ENCODE measurements around the gene SETBP1. TPM values are rescaled to one million over a fixed set of nuclear protein-coding genes. Genes with fewer than 3 reads are reported as not detected.

Gene SETBP1
- total RNA-seq, 4 donors from 2014 or later, result 16.2 to 33.6 (median 24.4) TPM

DNA sequence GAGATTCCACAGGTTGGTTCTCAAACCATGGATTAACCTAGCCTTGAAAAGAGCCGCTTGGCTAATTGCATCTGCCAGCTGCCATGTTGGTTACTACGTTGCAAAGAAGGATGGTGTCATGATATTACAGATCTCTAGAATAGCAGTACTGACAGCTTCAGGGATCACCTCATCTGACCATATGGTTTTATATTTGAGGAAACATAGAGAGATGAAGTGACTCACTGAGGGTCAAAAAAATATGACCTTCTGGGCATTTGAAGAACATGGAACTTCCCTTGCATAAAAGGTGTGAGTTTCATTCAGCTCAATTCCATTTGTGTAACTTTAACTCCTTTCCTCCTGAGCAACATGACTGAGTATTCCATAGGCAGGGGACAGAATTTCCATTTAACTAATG is 242.3 kb downstream of the SETBP1 start:
- in situ Hi-C loops (cut with MboI; ENCODE audit: low pct_ligation_motif_present in 1 of 4, low pct_unique_long_range_greater_than_20kb in 1 of 4, low sequenced_read_pairs in 3 of 4) (loop anchor here in 1 of 4 donors (25.0 kb wide), 1 partner anchor 289 kb away; no protein-coding TSS in a partner anchor), intact Hi-C loops (cut with DNase I; ENCODE audit: low total_unique reads) (no loop called here)
- TF ChIP-seq, protein P1, sequence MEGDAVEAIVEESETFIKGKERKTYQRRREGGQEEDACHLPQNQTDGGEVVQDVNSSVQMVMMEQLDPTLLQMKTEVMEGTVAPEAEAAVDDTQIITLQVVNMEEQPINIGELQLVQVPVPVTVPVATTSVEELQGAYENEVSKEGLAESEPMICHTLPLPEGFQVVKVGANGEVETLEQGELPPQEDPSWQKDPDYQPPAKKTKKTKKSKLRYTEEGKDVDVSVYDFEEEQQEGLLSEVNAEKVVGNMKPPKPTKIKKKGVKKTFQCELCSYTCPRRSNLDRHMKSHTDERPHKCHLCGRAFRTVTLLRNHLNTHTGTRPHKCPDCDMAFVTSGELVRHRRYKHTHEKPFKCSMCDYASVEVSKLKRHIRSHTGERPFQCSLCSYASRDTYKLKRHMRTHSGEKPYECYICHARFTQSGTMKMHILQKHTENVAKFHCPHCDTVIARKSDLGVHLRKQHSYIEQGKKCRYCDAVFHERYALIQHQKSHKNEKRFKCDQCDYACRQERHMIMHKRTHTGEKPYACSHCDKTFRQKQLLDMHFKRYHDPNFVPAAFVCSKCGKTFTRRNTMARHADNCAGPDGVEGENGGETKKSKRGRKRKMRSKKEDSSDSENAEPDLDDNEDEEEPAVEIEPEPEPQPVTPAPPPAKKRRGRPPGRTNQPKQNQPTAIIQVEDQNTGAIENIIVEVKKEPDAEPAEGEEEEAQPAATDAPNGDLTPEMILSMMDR (IDR thresholded peaks at IDR 0.05), result no peak
- TF ChIP-seq EP300 (IDR thresholded peaks at IDR 0.05; ENCODE audit: low read depth) (no peak), POLR2A (IDR thresholded peaks at IDR 0.05) (no peak), POLR2AphosphoS5 (IDR thresholded peaks at IDR 0.05) (no peak)
- no peaks in the 10 kb centered on the region for H3K9me3 ChIP-seq
- no peaks in the 10 kb centered on the region for H3K36me3 ChIP-seq
- 91% methylated on average over 2 of the region's 2 CpGs; no CpG with 5 or more reads in 1 of the 2 donors for WGBS, 2 donors (ENCODE audit: low coverage in 1 of 2)
- no peak overlapping the region for H3K4me3 ChIP-seq
- peaks cover 2 to 11% (median 5%) of the 10 kb centered on the region in 4 donors for H3K4me1 ChIP-seq
- no peak for DNase-seq
- H3K27me3 ChIP-seq, result no peaks in the 10 kb centered on the region
- H3K27ac ChIP-seq, result no peak overlapping the region

GRCh38 chr18:44924785-44925499 is 244.3 kb downstream of the SETBP1 start:
- in situ Hi-C loops (cut with MboI; ENCODE audit: low pct_ligation_motif_present in 1 of 4, low pct_unique_long_range_greater_than_20kb in 1 of 4, low sequenced_read_pairs in 3 of 4) (loop anchor here in 1 of 4 donors (25.0 kb wide), 1 partner anchor 287 kb away; no protein-coding TSS in a partner anchor), intact Hi-C loops (cut with DNase I; ENCODE audit: low total_unique reads) (no loop called here)
- no peak overlapping the region for H3K4me3 ChIP-seq
- H3K36me3 ChIP-seq, result no peaks in the 10 kb centered on the region
- H3K27me3 ChIP-seq, result no peaks in the 10 kb centered on the region
- H3K27ac ChIP-seq, result peak overlapping the region in 1 of 4 donors; percentile 31
- peaks cover 0 to 7% (median 2%) of the 10 kb centered on the region in 4 donors for H3K4me1 ChIP-seq
- TF ChIP-seq EP300 (IDR thresholded peaks at IDR 0.05; ENCODE audit: low read depth) (no peak), POLR2A (IDR thresholded peaks at IDR 0.05) (no peak), POLR2AphosphoS5 (IDR thresholded peaks at IDR 0.05) (no peak)
- TF ChIP-seq, protein P1 (IDR thresholded peaks at IDR 0.05), result no peak
- DNase-seq, result no peak
- no peaks in the 10 kb centered on the region for H3K9me3 ChIP-seq
- WGBS, 2 donors (ENCODE audit: low coverage in 1 of 2), result 33 to 47% methylated on average over 3 to 6 of the region's 6 CpGs

DNA sequence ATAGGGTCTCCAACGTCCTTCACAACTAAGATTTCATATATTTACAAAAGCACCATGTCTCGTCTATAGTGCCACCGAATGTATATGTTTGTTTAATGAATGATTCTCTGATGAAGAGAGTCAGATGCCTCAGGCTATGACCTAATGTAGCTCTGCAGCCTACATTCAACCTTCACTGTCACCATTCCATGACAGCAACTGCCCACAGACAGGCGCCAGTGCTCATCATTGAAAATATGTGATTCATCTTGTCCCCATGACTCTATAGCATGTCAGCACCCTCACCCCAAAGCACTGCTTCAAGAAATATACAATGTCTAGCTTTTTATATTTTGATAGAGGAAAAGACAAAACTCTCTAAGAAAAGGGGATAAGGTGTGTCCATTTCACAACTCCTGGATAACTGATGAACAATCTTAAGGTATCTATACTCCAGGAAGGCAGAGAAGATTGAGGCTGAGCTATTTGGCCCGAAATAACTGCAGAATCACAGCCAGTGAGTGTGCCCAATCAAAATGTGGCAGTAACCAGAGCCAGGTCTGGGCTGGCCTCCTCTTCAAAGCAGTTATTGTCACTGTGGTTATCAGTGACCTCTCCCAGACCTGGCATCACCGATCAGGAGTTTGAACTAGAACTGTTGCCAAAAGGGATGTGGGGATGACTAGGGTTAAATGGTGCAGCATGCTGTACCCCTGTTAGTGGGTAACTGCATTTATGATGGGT is 246.6 kb downstream of the SETBP1 start:
- H3K4me3 ChIP-seq, result no peak overlapping the region
- intact Hi-C loops (cut with DNase I; ENCODE audit: low total_unique reads) (no loop called here), in situ Hi-C loops (cut with MboI; ENCODE audit: low pct_ligation_motif_present in 1 of 4, low pct_unique_long_range_greater_than_20kb in 1 of 4, low sequenced_read_pairs in 3 of 4) (no loop called here)
- WGBS, 2 donors (ENCODE audit: low coverage in 1 of 2), result 82 to 86% methylated on average over 4 to 6 of the region's 6 CpGs
- DNase-seq, result no peak
- H3K9me3 ChIP-seq, result no peaks in the 10 kb centered on the region
- peaks cover 0 to 7% (median 2%) of the 10 kb centered on the region in 4 donors for H3K4me1 ChIP-seq
- no peak for TF ChIP-seq EP300 (IDR thresholded peaks at IDR 0.05; ENCODE audit: low read depth)
- TF ChIP-seq, protein P1 (IDR thresholded peaks at IDR 0.05), result no peak
- TF ChIP-seq POLR2A (IDR thresholded peaks at IDR 0.05), result no peak
- TF ChIP-seq POLR2AphosphoS5 (IDR thresholded peaks at IDR 0.05), result no peak
- no peak overlapping the region for H3K27ac ChIP-seq
- no peaks in the 10 kb centered on the region for H3K27me3 ChIP-seq
- H3K36me3 ChIP-seq, result no peaks in the 10 kb centered on the region

- DNase-seq, result no peak
- Histone ChIP-seq H3K36me3 (no peaks in the 10 kb centered on the region), H3K4me3 (no peak overlapping the region), H3K4me1 (peaks cover 4 to 18% (median 15%) of the 10 kb centered on the region in 4 donors), H3K27ac (no peak overlapping the region), H3K9me3 (peaks cover 0 to 11% of the 10 kb centered on the region in 2 donors), H3K27me3 (no peaks in the 10 kb centered on the region)
- intact Hi-C loops (cut with DNase I; ENCODE audit: low total_unique reads), result no loop called here
- TF ChIP-seq POLR2A (IDR thresholded peaks at IDR 0.05), result no peak
- TF ChIP-seq, protein P1 (IDR thresholded peaks at IDR 0.05), result no peak
- no peak for TF ChIP-seq POLR2AphosphoS5 (IDR thresholded peaks at IDR 0.05)
- TF ChIP-seq EP300 (IDR thresholded peaks at IDR 0.05; ENCODE audit: low read depth), result no peak
- in situ Hi-C loops (cut with MboI; ENCODE audit: low pct_ligation_motif_present in 1 of 4, low pct_unique_long_range_greater_than_20kb in 1 of 4, low sequenced_read_pairs in 3 of 4), result no loop called here
- WGBS, 2 donors (ENCODE audit: low coverage in 1 of 2), result 80 to 100% methylated on average over 1 to 2 of the region's 2 CpGs
Observed at GRCh38 chr18:44934901-44935300, 254.2 kb downstream of the SETBP1 start.
